Osteoblast (primary cell): ENCODE data around the gene NRP2. TPM values are rescaled to one million over a fixed set of nuclear protein-coding genes. Genes with fewer than 3 reads are reported as not detected.
A peak's percentile ranks its signal among the peaks of the same experiment; 100 is the strongest.

Source experiments
- DNase-seq: peaks from one replicate; pipeline ENCODE4 v3.0.0; 2011; ENCODE audit warnings: low spot score, mixed read lengths; ENCODE audit not compliant: insufficient read length; ENCODE audit errors: missing footprints
- H2AFZ ChIP-seq: 2 replicates; pipeline ENCODE4 v1.6.0; 2011; ENCODE audit warnings: mild to moderate bottlenecking, low read length
- H3K27ac ChIP-seq: 2 replicates; pipeline ENCODE4 v1.5.1; 2011; ENCODE audit warnings: mild to moderate bottlenecking, low read depth, low read length, moderate library complexity
- H3K27me3 ChIP-seq: 2 replicates; pipeline ENCODE4 v1.6.0; 2012; ENCODE audit warnings: mild to moderate bottlenecking, control low read depth, inconsistent platforms, low read length, moderate library complexity; ENCODE audit not compliant: insufficient read depth
- H3K36me3 ChIP-seq: 2 replicates; pipeline ENCODE4 v1.5.1; 2011; ENCODE audit warnings: mild to moderate bottlenecking, low read length, control low read depth, moderate library complexity; ENCODE audit not compliant: insufficient read depth
- H3K4me1 ChIP-seq: 2 replicates; pipeline ENCODE4 v1.5.1; 2011; ENCODE audit warnings: mild to moderate bottlenecking, low read length, control low read depth, moderate library complexity; ENCODE audit not compliant: insufficient read depth
- H3K4me2 ChIP-seq: 2 replicates; pipeline ENCODE4 v1.6.0; 2011; ENCODE audit warnings: mild to moderate bottlenecking, low read length; ENCODE audit not compliant: insufficient read depth
- H3K4me3 ChIP-seq: fragments of 200-600 bp; sonication (generic); 3 replicates; pipeline ENCODE4 v1.5.1; 2012; ENCODE audit warnings: mild to moderate bottlenecking, low read length, inconsistent platforms; ENCODE audit not compliant: insufficient read depth
- H3K79me2 ChIP-seq: 2 replicates; pipeline ENCODE4 v1.6.0; 2012; ENCODE audit warnings: mild to moderate bottlenecking, low read length, control low read depth, inconsistent platforms; ENCODE audit not compliant: insufficient read depth
- H3K9me3 ChIP-seq: 2 replicates; pipeline ENCODE4 v1.5.1; 2011; ENCODE audit warnings: low read depth, low read length, control low read depth
- H4K20me1 ChIP-seq: 2 replicates; pipeline ENCODE4 v1.6.0; 2012; ENCODE audit warnings: mild to moderate bottlenecking, low read length, control low read depth; ENCODE audit not compliant: insufficient read depth
- CTCF ChIP-seq: IDR thresholded peaks from 2 replicates; pipeline ENCODE4 v1.5.1; 2011; ENCODE audit warnings: mild to moderate bottlenecking, low read depth, low read length, moderate library complexity; ENCODE audit errors: extremely low read depth
- total RNA-seq: library from RNA; depleted of rRNA; stranded (reverse); fragments of >200 nt; gene quantifications from 2 replicates; pipeline ENCODE4 v1.2.3, GENCODE V29; 2012

NRP2 gene
- total RNA-seq, 1 donor: 183 TPM

- Histone ChIP-seq H4K20me1 (no peaks in the 10 kb centered on the region), H3K27ac (no peak overlapping the region), H3K4me3 (no peak overlapping the region), H3K79me2 (no peaks in the 10 kb centered on the region), H2AFZ (no peak overlapping the region), H3K27me3 (no peaks in the 10 kb centered on the region), H3K4me1 (peaks cover 33% of the 10 kb centered on the region), H3K4me2 (no peak overlapping the region), H3K9me3 (no peaks in the 10 kb centered on the region), H3K36me3 (peaks cover 76% of the 10 kb centered on the region)
- no peak for DNase-seq
- TF ChIP-seq CTCF: no peak
Observed at GRCh38 chr2:205748639-205749038, 66.3 kb downstream of the NRP2 start.

- peaks cover 37% of the 10 kb centered on the region for H3K4me1 ChIP-seq
- DNase-seq: no peak
- no peaks in the 10 kb centered on the region for H3K9me3 ChIP-seq
- no peak overlapping the region for H2AFZ ChIP-seq
- H3K4me3 ChIP-seq: no peak overlapping the region
- no peak overlapping the region for H3K27ac ChIP-seq
- H3K36me3 ChIP-seq: peaks cover 79% of the 10 kb centered on the region
- no peaks in the 10 kb centered on the region for H3K27me3 ChIP-seq
- no peaks in the 10 kb centered on the region for H4K20me1 ChIP-seq
- no peak for TF ChIP-seq CTCF
- H3K4me2 ChIP-seq: no peak overlapping the region
- no peaks in the 10 kb centered on the region for H3K79me2 ChIP-seq
Observed at GRCh38 chr2:205749078-205749477, 66.8 kb downstream of the NRP2 start.

- Histone ChIP-seq H3K36me3 (peaks cover 65% of the 10 kb centered on the region), H3K4me1 (peaks cover 54% of the 10 kb centered on the region)
Observed at GRCh38 chr2:205750797-205751196, 68.5 kb downstream of the NRP2 start.

GRCh38 chr2:205751569-205752031 is 69.3 kb downstream of the NRP2 start:
- H3K4me1 ChIP-seq: peaks cover 62% of the 10 kb centered on the region
- peaks cover 57% of the 10 kb centered on the region for H3K36me3 ChIP-seq
- H3K27ac ChIP-seq: peak overlapping the region; percentile 97
- no peak overlapping the region for H3K4me3 ChIP-seq
- no peaks in the 10 kb centered on the region for H3K27me3 ChIP-seq
- TF ChIP-seq CTCF: no peak
- H3K9me3 ChIP-seq: no peaks in the 10 kb centered on the region
- peak overlapping the region; percentile 14 for H3K4me2 ChIP-seq
- peak overlapping the region; percentile 39 for H2AFZ ChIP-seq
- H3K79me2 ChIP-seq: no peaks in the 10 kb centered on the region
- H4K20me1 ChIP-seq: no peaks in the 10 kb centered on the region
- peak; percentile 82 for DNase-seq

More at GRCh38 chr2:205750797-205751196, 68.5 kb downstream of the NRP2 start:
- H3K9me3 ChIP-seq: no peaks in the 10 kb centered on the region
- H3K4me3 ChIP-seq: no peak overlapping the region
- DNase-seq: peak; percentile 84
- H4K20me1 ChIP-seq: no peaks in the 10 kb centered on the region
- no peaks in the 10 kb centered on the region for H3K79me2 ChIP-seq
- H3K4me2 ChIP-seq: no peak overlapping the region
- peak overlapping the region; percentile 97 for H3K27ac ChIP-seq
- no peak overlapping the region for H2AFZ ChIP-seq
- H3K27me3 ChIP-seq: no peaks in the 10 kb centered on the region
- no peak for TF ChIP-seq CTCF
